ENCODE results near the gene CARD9. TPM values are rescaled to one million over a fixed set of nuclear protein-coding genes. Genes with fewer than 3 reads are reported as not detected.

CARD9 gene
- polyA plus RNA-seq, 4 donors: 2.0 to 3.0 (median 2.4) TPM

DNA sequence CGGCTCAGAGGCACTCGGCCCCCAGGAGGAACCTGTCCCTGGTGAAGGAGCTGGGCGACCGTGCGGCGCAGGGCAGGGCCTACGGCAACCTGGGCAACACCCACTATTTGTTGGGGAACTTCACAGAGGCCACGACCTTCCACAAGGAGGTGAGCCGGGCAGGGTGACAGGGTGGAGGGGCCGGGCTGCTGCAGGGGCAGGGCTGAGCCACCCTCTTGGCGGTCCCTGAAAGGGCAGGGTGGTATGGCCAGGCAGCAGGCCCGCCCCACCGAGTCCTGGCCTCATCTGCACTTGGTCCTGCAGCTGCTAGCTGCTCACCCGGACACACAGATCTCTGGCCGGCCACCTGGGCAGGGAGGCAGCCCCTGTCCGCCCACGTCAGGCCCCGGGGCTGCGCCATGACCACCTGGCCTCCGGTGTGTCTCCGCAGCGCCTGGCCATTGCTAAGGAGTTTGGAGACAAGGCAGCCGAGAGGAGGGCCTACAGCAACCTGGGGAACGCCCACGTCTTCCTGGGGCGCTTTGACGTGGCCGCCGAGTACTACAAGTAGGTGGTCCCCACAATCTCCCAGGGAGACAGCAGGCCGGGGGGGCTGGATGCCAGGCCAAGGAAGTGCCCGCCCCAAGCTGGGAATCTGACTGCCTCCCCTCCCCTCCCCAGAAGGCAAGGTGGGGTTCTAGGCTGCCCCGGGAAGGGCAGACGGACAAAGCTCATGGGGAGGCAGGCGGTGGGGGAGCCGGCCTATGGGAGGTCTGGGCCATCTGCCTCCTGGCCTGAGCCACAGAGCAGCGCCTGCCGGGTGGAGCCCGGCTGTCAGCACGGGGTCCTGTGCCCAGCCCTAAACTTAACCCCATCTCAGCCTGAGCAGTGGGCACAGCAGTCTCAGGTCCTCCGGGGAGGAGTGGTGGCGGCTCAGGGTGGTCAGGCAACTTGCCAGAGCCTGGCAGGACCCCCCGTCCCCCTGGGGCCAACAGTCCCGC, 35.8 kb downstream of the CARD9 start:
- DNase-seq (ENCODE audit: low read depth in 4 of 4, low spot score in 2 of 4): no peak

DNA sequence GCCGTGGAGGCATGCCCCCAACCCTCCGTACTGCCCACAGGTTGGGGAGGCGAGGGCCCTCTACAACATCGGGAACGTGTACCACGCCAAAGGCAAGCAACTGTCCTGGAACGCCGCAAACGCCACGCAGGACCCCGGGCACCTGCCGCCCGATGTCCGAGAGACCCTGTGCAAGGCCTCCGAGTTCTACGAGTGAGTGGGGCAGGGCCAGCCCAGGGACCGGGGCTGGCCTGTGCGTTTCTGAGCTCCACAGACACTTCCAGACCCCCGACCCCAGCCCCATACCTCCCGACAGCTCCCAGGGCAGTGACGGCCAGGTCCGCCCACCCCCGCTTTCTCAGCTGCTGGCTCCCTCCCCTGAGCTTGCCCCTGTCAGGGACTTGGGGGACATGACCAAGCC, 36.6 kb downstream of the CARD9 start:
- no peak for DNase-seq (ENCODE audit: low read depth in 4 of 4, low spot score in 2 of 4)

DNA sequence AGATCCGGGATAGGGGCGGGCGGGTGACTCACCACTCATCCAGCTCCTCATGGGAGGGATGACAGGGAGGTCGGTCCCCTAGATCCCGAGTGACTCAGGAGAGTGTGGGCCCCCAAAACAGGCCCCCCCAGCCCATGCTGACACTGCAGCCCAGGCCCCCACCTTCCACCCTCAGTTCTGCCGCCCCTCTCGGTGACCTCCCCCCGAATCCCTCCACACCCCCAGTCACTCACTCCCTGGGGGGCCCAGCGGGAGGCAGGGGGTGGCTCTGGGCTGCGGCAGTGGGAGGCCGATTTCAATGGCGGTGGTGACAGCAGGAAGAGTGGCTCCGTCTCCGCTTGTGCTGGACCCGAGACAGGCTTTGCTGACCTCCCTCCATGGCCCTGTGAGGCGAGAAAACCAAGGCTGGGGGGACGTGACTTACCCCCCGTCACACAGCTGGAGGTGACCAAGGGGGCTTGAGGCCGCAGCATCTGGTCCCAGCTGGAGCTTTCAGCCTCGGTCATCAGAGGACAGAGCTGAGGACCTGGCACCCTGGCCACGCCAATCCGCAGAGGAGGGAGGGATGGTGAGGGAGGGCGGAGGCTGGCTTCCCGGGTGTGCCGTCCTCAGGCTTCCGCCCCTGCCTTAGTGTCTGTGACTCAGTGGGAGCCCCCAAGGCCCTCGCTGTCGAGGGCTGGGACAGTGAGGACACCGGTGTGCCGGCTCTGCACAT, 37.2 kb downstream of the CARD9 start:
- no peak for DNase-seq (ENCODE audit: low read depth in 4 of 4, low spot score in 2 of 4)

DNA sequence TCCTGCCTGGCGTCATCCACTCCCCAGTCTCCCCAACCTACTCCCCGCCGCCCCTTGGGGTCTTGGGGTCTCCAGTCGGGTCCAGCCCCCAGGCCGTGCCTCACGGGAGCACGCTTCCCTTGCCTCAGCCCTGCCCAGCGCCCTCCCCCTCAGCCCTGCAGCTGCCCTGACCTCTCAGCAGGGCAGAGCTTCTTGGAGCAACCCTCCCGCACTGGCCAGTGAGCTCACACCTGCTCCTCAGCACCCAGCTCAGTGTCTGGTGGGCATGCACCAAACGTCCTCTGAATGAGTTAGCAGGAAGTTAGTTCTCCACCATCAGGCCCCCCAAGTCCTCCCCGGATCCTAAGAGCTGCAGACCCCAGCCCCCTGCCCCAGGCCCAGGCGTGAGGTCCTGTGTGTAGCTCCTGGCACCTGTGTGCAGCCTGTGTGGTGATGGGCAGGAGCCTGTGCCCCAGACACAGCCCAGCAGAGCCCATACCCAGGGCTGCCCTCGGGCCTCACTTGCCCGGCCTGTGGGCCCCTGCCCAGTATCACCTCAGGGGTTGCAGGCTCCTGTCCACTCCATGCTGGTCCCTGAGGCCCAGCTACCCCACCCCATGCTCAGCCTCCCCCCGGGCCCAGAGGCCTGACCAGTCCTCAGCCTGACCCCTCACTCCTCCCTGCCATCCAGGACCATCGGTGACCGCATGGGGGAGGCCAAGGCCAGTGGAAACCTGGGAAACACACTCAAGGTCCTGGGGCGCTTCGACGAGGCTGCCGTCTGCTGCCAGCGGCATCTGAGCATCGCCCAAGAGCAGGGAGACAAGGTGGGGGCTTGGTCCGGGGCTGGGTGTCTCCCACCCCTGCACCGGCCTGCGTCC, 37.9 kb downstream of the CARD9 start:
- DNase-seq (ENCODE audit: low read depth in 4 of 4, low spot score in 2 of 4): no peak

DNA sequence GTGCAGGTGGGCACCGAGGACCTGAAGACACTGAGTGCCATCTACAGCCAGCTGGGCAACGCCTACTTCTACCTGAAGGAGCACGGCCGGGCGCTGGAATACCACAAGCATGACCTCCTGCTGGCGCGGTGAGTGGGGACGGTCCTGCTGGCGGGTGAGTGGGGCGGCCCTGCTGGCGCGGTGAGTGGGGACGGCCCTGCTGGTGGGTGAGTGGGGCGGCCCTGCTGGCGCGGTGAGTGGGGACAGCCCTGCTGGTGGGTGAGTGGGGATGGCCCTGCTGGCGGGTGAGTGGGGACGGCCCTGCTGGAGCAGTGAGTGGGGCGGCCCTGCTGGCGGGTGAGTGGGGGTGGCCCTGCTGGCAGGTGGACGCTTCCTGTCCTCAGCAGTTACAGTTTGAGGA, 38.9 kb downstream of the CARD9 start:
- DNase-seq (ENCODE audit: low read depth in 4 of 4, low spot score in 2 of 4): no peak

DNA sequence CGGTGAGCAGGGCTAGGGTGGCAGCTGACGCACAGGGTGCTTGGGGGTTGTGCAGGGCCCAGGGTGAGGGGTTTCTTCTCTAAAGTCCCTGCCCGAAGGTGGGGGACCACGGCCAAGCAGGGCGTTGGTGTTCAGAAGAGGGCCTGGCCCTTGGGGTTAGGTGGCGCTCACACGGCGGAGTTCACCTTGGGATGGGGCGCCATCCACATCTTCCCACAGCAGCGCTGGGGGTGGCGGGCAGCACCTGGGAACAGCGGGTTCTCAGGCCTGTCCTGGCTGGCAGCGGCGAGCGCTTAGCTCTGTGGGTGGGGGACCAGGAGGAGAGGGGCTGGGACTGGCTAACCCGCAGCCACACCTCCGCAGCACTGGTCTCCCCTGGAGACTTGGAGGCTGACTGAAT, 40.0 kb downstream of the CARD9 start:
- no peak for DNase-seq (ENCODE audit: low read depth in 4 of 4, low spot score in 2 of 4)

DNA sequence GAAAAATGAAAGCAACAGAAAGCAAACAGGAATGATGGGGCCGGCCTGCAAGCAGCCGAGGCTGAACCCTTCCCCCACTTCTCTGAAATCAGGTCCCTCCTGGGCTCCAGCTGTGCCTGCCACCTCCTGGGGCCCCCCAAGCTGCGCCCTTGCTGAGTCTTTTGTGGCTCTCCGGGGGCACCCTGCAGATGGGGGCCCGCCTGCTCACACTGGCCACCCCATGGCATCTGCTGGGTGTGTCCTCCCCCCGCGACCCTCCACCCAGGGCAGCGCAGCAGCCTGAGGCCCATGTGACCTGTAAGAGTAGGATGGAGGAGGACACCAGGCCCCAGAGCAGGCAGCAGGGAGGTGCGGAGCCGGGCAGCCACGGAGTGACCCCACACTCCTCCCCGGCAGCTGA, 40.4 kb downstream of the CARD9 start:
- DNase-seq (ENCODE audit: low read depth in 4 of 4, low spot score in 2 of 4): no peak

DNA sequence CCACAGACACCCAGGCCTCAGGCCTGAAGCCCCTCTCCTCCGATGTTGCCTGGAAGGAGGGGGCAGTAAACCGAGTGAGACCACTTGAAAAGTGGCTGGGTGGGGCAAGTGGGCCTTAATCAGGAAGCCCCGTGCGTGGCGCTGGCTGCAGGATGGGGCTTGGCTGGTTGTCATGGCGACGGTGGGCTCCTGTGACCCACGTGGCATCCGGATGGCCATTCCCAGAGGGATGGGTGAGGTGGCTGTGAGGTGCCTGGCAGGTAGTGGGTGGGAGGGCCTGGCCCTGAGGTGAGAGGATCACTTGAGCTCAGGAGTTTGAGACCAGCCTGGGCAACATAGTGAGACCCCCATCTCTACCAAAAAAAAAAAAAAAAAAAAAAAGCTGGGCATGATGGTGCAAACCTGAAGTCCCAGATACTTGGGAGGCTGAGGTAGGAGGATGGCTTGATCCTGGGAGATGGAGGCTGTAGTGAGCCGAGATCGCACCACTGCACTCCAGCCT, 40.9 kb downstream of the CARD9 start:
- no peak for DNase-seq (ENCODE audit: low read depth in 4 of 4, low spot score in 2 of 4)

DNA sequence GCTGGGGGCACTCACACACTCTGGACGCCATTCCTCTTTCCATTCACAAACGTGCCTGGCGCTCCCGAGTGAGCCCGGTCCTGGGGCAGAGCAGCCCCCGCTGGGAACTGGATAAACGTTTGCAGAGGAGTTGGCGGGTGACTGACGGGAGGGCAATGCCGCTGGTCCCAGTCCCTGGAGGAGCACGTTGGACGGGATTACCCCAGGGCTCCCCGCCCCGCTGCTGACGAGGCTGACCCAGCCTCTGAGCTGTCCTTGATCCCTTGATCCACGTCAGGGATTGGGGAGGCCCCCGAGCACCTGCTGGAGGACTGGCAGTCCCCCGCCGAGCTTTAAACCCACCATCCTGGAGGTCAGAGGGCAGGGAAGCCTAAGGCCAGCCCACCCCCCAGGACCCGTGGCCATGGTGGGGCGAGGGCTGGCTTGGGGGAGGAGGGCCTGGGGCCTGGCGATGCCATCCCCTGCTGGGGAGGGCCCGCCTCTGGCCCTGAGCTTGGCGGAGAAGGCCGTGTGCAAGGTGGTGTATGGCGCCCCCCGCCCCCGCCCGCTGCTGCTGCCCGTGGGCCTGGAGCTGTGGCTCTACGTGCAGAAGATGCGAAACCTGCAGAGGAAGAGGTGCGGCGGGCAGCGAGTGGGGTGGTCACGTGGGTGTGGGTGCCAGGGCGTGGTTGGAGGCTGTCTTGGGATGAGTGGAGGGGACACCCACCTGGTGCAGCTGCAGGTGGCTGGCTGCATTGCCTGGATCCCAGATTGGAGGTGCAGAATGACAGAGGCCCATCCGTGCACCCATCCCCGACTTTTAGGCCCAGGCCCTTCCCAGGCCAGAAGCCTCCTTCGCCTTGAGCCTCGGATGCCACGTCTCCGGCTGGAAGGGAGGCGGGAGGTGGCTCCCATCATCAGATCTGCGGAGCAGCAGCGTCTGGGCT, 41.6 kb downstream of the CARD9 start:
- DNase-seq (ENCODE audit: low read depth in 4 of 4, low spot score in 2 of 4): no peak

DNA sequence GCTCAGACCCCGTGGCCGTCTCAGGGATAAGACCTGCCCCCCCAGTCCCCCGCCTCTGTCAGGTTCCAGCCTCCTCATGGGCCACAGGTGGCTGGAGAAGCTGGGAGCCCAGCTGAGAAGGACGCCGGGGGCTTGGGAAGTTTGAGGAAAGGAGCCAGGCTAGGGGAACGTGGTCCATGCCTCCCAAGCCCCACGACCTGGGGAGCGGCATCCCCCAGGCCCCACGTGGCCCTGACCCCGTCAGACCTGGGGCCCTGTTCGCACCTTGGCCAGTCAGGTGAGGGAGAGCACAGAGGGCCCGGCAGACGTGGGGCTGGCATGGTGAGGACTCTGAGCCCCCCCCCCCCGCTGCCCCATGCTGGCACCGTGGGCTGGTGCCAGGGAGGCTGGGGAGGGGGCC, 42.4 kb downstream of the CARD9 start:
- DNase-seq (ENCODE audit: low read depth in 4 of 4, low spot score in 2 of 4): no peak

DNA sequence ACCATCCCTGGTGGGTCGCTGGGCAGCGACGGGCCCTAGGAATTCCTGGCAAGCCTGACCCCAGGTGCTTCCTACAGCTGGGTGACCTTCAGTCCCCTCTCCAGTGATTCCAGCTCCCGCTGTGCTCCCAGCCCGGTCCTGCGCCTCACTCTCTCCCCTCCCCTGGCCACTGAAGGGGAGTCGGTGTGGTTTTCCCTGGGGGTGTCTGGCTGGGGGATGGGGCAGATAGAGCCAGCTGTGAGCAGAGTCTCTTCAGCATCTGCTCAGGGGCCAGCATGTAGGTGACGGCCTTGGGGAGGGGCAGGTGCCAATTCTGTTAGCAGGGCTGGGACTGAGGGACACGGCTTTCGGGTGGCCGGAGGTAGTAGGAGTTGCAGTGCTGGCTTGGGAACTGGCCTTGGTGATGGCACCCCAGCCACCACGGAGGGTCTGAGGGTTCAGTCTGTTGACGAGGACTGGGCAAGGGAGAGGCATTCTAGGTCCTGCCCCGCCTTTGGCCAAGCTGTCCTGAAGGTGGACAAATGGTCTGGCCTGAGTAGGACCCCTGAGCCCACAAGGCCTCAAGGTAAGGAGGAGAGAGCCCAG, 43.0 kb downstream of the CARD9 start:
- DNase-seq (ENCODE audit: low read depth in 4 of 4, low spot score in 2 of 4): no peak

DNA sequence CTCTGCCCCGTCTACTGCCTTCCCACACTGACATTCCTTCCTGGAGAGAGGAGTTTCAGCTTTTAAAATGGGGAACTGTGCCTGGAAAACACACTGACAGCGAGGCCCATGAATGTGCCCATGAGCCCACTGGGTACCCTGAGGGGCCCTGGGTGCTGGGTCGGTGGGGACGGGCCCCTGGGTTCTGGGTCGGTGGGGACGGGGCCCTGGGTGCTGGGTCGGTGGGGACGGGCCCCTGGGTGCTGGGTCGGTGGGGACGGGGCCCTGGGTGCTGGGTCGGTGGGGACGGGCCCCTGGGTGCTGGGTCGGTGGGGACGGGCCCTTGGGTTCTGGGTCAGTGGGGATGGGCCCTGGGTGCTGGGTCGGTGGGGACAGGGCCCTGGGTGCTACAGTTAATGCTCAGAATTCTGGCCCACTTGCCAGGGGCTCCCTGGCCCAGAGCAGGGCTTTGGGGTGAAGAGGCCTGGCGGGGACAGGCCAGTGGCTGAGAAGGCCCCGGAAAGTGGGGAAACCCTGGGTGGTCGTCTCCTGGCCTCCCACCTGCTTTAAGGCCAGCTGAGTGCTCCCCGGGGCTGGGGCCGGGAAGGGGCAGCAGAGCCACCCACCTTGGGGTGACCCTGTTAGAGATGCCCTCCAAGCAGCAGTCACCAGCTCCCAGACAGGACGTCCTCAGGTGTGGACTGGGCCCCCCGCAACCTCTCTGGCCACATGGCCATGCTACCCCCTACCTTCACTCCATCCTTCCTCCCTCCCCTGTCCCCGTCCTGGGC, 43.6 kb downstream of the CARD9 start:
- DNase-seq (ENCODE audit: low read depth in 4 of 4, low spot score in 2 of 4): no peak

DNA sequence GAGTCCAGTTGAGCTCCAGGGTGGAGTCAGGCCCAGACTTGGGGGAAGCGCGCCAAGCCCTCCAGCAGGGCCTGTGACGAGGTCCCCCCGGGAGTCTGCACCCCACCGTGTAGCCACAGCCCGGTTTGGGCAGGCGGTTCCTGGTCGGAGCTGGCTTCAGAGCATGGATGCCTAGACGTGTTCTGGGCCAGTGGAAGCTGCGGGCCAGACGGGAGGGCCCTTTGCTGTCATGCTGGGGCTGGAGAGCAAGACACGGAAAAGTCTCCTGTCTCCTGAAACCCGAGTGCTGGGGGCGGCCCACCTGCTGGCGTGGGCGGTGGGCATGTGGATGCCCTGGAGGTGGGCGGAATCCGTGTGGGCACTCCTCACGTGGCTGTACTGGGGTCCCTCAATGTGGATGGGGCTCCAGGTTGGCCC, 44.2 kb downstream of the CARD9 start:
- DNase-seq (ENCODE audit: low read depth in 4 of 4, low spot score in 2 of 4): no peak

DNA sequence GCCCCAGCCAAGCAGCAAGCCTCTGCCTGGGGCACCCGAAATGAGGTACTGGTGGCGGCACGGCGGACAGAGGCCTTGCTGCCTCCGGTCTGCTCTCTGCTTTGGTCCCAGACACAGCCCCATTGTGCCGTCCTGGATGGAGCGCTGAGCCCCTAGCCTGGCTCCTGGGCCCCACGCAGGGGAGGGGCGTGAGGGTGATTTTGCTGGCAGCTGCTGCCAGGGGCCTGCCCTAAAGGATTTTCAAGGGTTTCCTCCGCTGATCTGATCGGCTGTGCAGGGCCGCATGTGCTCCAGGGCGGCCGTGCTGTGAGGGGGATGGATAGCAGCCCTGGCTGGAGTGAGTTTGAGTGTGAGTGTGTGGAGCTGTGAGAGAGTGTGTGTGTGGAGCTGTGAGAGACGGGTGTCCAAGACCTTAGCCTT, 44.8 kb downstream of the CARD9 start:
- no peak for DNase-seq (ENCODE audit: low read depth in 4 of 4, low spot score in 2 of 4)

DNA sequence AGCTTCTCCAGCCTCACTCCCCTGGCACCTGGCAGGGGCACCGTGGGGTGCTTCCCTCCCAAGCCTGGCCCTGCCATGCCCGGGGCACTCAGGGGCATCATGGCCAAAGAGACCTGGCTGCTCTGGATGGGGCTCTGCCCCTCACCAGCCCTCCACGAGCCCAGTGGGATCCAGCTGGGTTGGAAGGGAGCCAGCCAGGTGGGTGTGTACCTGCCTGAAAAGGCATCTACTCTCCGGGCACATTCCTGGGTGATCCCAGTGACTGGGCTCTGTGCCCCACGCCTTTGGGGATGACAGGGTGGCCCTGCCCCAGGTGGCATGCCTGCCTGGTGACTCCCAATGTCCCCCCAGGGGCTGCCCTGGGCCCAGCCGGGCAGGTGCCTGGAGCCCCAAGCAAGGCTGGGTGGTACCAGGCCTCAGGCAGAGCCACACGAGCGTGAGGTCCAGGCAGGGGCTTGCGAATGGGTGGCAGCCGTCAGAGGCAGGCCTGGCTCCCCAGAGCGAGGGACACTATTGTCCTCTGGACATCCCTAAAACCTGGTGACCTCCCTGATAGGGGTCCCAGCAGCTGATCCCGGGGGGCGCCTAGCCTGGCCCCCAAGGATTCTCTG, 45.4 kb downstream of the CARD9 start:
- DNase-seq (ENCODE audit: low read depth in 4 of 4, low spot score in 2 of 4): no peak

DNA sequence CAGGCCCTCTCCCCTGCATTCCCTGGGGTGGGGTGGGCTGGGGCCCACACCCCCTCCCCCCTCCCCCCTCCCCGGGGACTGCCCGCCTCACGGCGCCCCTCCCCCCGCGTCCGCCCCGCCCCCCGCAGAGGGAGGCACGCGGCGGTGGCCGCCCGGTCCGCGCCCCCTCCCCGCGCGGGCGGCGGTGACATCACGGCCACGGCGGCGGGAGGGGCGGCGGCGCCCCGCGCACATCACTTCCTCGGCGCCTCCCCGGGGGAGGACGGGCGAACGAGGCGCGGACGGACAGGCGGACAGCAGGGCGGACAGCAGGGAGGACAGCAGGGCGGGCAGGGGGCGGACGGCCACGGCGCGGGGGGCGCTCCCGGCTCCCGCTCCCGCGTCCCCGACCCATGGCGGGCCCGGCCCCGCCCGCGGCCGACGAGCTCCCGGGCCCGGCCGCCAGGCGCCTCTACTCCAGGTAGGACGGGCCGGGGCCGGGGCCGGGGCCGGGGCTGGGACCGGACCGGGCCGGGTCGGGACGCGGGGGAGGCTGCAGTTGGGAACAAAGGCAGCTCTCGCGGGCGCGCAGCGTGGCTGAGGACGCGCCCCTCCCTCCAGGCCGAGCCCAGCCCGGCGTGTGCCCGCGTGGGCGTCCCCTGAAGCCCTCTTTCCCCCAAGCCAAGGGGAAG, 46.0 kb downstream of the CARD9 start, which contains the start of gene GPSM1:
Gene GPSM1, plus strand, starts transcription at position 236 of the 671 bp plus-strand sequence. Its CDS starts 157 bp downstream, at position 393.
- no peak for DNase-seq (ENCODE audit: low read depth in 4 of 4, low spot score in 2 of 4)

DNA sequence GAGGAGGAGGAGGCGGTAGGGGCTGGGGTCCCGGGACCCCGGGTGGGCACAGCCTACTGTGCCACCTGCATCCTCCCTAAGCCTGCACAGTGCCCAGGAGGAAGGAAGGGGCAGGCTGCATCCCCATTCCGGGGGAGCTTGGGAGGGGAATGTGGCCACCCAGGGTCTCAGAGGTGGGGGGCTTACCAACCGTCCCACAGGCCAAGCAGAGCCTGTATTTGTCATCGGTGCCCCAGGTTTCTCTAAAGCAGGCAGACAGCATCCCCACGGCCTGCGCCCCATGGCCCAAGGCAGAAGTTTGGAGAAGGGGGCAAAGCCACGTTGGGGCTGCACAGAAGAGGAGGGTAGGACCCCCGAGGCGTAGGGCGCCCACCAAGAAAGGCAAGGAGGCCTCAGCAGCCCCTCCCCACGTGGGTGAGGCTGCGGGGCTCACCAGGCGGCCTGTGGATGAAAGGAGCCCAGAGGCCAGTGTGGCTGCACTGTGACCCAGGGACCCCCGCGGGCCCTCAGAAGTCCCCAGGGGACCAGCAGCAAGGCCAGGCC, 46.6 kb downstream of the CARD9 start:
- no peak for DNase-seq (ENCODE audit: low read depth in 4 of 4, low spot score in 2 of 4)
